22Rv1 (cell line): ENCODE results near the gene KRT79.

Experiments
- H3K27ac ChIP-seq: fragments of 450-650 bp; 2 replicates; pipeline ENCODE4 v1.5.1; 2017
- CTCF ChIP-seq: fragments of 450-650 bp; IDR thresholded peaks from 2 replicates; pipeline ENCODE4 v1.5.1; 2017; ENCODE audit warnings: mild to moderate bottlenecking
- ZFX ChIP-seq: fragments of 450-650 bp; IDR thresholded peaks from 2 replicates; pipeline ENCODE4 v1.6.1; 2017; ENCODE audit warnings: antibody characterized with exemption, borderline replicate concordance

Gene KRT79

DNA sequence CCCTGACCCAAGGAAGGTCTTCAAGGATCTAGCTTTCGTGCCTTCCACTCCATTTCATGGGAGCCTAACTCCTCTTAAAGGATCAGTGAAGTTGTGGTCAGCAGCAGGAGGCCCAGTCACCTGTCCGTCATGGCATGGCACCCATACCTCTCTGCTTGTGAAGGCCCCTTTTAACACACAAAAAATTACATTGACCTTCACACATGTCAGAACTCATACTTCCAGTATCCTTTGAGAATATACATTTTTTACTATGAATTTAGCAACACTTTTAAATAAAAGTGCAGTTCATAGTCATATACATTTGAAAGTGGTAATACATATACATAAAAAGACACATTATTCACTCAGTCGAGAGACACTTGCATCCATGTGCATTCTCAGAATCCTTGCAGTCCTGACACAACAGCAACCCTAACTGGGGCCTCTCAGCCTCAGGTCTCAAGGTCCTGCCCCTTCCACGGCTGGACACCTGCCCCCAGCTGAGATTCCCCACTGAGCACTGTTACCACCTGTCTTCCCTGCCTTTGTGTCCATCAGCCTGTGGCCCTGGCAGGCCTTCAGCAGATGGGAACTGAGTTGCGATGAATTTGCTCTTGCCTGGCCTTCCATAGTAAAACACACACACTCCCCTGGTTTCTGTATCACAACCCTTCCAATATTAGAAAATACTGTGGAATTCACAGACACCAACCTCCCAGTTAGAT, 34.5 kb downstream of the KRT79 start:
- TF ChIP-seq ZFX = no peak
- no peak for TF ChIP-seq CTCF
- no peak overlapping the region for H3K27ac ChIP-seq

- H3K27ac ChIP-seq = no peak overlapping the region
- TF ChIP-seq CTCF (no peak), ZFX (no peak)
Measured at GRCh38 chr12:52798671-52799504, 35.2 kb downstream of the KRT79 start.

DNA sequence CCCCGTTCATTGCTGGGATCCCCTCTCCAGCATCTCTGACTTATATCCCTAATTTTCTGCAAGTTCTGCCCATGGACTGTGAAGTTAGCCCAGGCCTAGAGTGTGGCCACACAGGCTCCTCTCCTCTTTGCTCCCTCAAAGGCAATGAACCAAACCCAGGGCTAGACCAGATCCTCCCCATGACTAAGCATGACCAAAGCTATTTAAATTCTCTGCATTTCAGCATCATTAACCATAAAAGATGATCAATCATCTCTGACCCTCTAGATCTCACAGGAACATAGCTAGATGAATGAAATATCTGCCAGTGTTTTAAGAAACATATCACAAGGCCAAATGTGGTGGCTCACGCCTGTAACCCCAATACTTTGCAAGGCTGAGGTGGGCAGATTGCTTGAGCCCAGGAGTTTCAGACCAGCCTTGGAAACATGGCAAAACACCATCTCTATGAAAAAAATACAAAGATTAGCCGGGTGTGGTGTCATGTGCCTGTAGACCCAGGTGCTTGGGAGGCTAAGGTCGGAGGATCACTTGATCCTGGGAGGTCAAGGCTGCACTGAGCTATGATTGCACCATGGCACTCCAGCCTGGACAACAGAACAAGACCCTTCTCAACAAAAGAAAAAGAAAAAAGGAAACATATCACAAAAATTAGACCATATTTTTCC, 36.0 kb downstream of the KRT79 start:
- TF ChIP-seq CTCF (no peak), ZFX (no peak)

DNA sequence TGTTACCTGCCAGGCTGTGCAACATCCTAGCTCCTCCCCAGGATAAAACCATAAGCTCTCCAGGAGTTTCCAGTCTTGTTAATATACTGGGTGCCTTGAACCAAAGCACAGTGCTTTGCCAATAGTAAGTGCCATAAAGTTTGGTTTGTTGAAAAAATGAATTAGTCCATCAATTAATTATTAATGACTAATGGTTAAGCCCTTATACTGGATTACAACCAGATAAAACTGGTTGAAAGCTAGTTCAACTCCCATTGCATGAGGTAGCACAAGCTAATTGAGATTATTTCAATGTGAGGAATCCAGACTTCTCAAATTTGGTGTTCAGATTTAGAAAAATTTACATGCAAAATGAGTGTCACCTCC, 36.6 kb downstream of the KRT79 start:
- TF ChIP-seq CTCF (no peak), ZFX (no peak)
- H3K27ac ChIP-seq = no peak overlapping the region

More for the DNA sequence above, 36.0 kb downstream of the KRT79 start:
- no peak overlapping the region for H3K27ac ChIP-seq

DNA sequence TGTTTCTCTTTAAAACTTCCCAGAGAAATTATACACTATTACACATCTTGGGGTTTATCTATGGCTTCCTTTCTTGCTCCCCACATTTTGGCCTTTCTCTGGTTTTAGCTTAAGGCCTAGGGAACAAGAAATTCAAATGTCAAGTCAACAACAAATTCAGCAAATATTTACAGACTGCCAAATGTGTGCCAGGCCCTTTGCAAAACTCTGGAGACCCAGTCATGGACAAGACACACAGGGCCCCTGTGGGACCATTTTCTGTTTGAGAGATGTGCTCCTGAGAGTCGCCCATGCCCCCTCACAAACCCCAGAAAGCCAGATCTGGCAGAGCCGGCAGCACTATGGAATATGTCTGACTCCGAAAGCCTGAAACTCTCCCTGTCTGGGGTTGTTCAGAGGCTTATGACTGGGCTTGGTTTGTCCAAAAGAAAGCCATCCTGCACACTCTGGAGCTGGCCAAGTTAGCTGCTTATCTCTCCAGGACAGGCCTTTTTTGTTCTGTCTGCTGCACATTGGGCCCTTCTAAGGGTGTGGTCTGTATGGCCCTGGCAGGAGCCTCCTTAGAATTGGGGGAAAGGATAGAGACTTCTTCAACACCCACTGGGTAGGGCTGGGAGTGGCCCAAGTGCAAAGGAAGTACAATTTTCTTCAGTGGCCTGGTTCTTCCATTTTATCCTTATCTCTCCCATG, 37.1 kb downstream of the KRT79 start:
- TF ChIP-seq CTCF = no peak
- TF ChIP-seq ZFX = no peak
- no peak overlapping the region for H3K27ac ChIP-seq

- H3K27ac ChIP-seq = no peak overlapping the region
- no peak for TF ChIP-seq CTCF
- TF ChIP-seq ZFX = no peak
Measured at GRCh38 chr12:52796429-52796794, 37.7 kb downstream of the KRT79 start.
